HuH-7.5 (cell line): Measurements from ENCODE around the gene PAX7.

Experiments used
- DNase-seq: peaks from one replicate; pipeline ENCODE4 v3.0.0; 2011; ENCODE audit warnings: low spot score

Gene PAX7

DNA sequence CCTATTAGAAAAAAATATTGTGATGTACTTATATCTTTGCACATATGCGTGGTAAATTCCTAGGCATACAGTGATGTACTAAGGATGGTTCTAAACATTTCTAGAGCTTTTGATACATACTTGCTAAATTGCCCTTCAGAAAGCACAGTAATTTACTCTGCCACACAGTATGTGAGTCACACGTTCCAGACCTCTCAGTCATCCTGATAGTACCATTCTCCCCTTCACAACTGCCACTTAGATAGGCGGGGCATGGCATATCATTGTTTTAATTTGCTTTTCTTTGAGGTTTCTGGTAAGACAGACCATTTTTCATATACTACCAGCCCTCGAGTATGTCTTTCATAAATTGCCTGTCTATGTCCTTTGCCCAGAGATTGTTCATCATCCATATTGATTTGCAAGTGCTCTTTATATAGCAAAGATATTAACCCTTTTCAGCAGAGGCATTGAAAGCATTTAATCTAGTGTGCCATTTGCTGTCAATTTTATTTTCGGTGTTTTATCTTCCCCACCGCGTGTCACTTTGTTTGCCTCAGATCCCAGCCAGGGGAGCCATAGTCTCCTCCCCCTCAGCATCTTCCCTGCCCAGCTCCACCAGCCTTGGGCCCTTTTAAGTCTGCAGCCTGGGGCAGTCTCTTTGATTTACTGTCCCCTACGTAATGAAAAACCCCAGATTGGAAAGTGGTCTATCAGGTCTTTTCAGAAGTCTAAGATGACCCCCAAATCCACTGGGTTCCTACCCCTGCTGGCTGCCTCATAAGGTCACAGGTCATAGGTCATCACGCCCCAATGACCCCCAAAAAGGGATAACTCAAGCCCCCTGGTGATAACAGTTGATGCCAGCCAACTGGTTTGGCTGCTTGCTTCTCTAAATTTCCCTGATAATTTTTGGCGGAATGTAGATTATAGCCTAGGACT lies 11.8 kb upstream of the PAX7 start:
- no peak for DNase-seq

DNA sequence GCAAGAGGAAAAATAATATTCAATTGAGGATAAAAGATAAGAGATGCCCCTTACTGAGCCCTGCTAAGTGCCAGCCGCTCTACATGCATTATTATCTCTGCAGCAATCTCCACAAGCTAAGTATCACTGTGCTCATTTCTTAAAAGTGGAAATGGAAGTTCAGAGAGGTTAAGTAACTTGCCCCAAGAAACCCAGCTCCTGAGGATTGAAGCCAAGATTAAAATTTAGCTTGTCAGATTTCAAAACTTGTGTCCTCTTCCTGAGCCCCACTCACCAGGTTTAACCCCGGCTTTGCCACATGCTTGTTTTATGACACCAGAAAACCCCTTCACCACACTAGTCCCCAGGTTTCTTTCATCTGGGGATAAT lies 11.2 kb upstream of the PAX7 start:
- no peak for DNase-seq

DNA sequence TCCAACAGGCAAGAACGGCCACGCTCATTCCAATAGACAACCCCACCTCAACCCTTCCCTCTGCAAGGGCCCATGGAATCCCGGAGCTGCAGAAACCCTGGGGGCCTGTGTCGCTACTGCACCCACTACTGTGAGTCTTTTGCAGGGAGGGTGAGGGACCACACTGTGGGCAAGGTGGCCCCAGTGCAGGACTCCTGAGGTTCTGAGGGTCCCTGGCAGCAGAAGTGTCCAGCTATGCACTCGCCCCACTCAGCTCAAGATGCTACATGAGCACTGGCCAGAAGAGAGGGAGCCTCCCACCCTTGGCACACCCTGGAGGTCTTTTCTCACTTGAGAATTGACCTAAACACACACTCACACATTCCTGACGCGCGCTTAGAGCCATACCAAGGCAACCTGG lies 2.1 kb upstream of the PAX7 start:
- DNase-seq, result no peak

DNA sequence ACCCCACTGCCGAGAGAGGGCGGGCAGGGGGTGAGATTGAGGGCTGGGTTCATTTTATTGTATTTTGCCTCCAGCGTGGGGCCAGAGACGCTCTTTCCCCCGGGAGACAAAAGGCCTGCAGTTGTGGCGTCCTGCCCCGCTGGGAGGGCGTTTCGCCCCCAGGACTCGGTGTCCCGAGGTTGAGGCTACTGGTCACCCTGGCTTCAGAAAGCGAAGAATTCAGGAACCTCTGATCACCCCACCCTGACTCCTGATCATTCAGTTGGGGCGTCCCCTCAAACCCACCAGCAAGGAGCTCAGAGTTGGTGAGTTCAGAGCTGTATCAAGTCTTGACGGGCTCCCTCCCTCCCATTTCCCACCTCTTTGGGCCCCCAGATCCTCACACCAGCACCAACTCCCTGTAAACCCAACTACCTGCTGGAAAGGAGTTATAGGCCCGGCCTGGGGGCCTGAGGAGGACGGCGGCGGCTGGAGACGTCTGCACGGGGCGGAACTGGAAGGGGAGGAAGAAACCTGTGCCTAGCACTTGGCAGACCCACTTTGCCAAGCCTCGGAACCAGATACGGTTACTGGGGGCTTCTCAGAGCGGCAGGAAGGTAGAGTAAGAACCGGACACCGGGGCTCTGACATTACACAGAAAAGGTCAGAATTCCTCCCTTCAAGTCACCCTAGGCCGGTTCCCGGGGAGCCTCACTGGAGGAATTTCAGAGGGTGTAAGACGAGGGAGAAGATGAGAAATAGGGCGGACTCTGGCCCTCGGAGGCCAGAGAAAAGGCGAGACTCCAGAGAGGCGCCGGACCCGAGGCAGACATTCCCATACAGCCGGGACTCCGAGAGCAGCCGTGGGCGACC lies 761 bp upstream of the PAX7 start:
- DNase-seq, result no peak

DNA sequence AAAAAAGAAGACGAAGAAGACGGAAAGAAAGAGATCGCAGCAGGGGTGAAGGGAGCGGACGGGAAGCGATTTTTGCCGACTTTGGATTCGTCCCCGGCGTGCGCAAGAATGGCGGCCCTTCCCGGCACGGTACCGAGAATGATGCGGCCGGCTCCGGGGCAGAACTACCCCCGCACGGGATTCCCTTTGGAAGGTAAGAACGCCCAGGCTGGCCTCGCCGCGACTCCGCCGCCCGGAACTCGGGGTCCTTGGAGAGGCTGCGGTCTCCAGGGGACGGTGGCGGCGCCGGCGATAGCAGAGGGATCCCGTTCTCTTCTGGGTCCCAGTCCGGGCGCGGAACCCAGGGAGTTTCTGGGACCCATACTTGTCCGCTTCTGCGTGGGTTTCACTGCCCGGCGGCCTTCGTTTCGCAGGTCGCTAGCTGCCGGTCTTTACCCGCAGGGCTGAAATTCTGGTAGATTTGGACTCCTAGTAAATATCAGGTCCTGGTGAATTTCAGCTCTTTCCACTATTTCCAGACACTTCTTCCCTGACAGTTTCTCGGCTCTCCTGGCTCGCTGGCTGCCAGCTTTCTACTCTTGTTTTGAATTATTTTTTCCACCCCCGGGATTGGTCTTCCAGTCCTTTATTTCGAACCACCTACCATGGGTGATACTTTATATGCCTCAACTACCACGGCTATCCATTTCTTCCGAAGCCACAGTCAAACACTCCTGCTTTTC lies 1.0 kb downstream of the PAX7 start:
- no peak for DNase-seq

DNA sequence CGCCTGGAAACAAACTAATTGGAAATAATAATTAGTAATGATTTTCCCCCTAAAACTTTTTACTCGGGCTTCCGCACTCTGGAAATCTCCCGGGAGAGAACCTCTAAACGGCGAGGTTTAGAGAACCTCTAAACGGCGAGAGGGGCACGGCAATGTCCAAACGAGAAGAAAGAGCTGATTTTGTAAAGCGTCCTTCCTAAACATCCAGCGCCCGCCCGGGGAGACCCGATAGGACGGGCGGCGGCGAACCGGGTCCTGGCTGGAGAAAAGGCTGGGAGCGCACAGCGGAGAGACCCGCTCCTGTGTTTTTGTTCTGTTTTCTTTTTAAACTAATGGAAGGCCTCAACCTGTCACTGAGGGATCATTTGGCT lies 1.6 kb downstream of the PAX7 start:
- no peak for DNase-seq

DNA sequence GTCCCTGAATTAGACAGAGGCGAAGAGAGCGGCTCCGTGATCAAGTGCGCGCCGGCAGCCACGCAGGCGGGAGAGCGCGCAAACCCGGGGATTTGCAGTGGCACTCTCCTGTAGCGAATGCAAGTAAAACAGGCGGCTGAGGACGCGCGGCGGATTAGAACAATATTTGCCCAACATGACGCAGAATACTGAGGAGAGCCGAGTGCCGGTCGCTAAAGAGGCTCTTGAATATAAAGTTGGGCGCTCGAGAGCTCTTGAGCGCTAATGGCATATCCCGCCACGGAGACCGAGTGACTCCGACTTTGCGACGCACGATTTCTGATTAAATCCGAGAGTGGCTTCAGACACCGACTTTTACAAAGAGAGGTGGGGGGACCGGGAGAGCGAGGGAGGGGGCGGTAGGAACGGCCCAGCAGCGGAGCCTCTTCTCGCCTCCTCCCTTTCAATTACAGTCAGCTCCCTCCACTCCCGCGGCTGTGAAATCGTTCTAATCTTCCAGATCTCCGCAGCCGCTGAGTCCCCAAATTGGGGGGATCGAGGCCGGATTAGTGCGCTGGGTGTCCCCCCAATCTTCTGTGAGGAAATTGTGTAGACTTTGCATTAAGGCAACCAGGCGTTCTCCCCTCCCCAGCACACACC lies 2.3 kb downstream of the PAX7 start:
- no peak for DNase-seq

DNA sequence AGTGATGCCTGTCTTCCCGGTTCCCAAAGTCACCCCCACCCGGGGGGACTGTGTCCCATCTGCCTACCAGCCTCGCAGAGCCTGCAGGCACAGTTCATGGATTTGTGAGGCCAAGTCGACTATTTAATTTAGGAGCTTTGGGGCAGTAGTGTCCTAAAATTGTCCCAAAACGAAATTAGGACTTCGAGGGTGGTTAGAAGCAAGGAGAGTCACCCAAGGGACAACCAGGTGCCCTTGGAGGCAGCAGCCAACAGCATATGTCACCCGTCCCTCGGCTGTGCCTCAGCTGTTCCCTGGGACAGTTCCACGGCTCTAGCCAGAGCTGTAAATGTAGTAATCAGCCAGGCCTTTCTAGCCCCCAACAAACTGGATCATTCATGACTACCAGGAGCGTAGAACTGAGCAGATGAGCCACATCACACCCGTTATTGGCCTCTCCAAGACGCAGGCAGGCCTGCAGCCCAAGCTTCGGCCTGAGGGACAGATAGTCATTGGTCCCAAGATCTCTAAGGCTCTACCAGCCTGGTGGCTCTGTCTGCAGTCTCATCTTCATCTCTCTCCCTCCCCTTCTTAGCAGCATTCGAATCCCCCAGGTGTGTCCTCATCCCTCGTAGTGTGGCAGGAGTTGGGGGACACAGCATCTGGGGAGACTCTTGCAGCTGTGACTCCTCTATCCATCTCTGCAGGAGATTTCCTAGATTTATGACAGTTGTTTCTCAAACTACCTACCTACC lies 2.9 kb downstream of the PAX7 start:
- no peak for DNase-seq

DNA sequence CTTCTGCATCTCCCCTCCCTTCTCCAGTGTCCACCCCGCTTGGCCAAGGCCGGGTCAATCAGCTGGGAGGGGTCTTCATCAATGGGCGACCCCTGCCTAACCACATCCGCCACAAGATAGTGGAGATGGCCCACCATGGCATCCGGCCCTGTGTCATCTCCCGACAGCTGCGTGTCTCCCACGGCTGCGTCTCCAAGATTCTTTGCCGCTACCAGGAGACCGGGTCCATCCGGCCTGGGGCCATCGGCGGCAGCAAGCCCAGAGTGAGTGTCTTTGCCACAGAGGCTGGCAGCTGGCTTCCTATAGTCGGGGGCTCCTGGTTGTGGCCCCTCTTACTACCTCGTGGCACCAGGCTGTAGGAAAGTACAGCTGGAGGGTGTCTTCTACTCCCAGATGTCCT lies 3.6 kb downstream of the PAX7 start:
- no peak for DNase-seq

DNA sequence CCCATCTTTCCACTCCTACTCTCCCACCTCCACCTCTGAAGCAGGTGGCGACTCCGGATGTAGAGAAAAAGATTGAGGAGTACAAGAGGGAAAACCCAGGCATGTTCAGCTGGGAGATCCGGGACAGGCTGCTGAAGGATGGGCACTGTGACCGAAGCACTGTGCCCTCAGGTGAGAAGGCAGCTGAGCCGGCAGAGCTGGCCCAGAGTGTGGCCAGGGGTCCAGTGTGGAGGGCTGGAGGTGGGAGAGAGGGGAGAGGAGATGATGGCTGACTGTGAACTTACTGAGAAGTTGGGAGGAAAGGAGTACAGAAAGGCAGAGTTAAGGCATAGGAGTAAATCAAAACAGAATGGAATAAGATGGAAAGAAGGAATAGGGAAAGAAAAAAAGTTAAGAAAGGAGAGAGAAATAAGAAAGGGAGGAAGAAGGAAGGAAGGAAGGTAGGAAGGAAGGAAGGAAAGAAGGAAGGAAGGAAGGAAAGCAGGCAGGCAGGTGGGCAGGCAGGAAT lies 4.5 kb downstream of the PAX7 start:
- DNase-seq, result no peak

DNA sequence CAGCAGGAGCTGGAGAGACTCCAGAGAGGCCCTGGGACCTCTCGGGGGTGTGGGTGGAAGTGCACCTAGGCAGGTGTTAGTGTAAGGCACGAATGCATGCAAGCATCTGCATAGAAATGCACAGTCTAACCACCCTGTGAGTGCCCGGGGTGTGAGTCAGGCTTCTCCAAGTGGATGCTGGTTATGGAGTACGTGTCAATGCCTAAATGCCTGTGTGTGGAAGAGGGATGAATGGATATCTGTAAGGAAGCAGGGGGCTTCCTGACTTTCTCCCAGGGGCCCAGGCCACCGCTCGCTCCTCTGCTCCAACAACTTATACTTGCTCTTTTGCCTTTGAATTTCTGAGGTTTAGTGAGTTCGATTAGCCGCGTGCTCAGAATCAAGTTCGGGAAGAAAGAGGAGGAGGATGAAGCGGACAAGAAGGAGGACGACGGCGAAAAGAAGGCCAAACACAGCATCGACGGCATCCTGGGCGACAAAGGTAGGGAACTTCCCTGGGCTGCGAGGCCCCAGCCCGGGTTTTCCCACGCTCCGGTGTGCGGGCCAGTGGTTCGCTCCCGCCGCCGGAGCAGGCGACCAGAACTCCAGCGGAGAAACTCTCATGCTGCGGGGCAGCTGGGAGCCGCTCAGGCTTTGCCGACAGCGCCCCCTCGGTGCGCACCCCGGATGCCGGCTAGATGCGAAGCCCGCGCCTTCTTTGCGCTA lies 5.4 kb downstream of the PAX7 start:
- no peak for DNase-seq

DNA sequence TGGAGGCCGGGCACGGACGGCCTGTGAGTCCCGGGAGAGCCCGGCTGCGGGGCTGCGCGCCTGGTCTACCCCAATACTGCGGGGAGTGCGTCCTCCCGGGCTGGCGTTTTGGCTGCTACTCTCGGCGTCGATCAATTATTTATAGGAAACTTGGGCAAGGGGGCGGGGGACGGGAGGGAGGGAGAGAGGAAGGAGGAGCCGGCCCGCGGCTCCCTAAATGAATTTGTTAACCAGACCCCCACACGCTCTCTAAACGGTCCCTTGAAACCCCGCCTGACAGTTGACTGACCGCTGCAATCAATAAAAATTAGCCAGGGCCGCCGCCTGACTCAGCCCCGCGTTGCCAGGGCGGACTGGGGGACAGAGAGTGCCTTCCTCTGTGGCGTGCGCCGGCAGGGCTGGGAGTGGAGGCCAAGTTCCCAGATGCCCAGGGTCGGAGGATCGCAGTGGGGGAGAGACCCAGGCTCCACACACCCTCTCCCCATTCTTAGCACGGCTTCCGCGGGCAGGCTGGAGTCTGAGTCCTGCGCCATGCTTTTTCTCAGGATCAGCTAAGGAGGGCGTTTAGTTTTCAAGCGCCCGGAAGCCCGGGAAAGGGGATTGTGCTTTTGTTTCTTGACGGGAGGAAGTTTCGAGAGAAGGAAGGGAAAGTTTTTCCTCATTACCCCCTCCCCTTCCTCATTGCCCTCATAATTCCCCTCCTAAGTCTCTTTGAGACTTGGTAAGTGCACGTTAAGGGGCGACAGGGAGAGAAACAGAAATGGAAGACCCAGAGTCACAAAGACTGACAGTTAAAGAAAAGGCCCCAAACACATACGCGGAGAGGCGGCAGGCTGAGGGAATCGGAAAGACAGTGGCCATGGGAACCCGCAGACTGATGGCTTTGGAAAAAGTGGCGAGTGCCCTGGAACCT lies 6.2 kb downstream of the PAX7 start:
- no peak for DNase-seq

DNA sequence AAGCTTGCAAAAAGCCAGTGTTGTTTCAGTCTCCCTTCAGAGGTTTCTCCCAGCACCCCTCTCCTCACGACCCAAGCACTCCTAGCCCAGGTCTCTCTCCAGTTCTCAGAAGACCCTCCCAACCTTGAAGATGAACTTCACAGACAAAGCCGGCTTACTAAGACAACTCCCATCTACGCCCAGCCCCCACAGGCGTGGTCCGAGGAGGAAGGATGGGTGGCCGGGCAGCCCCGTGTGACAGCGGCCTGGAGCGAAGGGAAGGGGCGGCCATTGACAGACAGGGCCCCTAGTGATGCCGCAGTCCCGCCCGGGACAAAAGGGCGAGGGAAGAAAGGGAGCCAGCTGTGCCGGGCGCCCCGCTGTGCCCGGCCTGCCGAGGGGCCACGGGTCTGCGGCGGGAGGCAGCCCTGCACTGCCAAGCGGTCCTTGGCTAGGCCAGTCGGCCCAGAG lies 6.9 kb downstream of the PAX7 start:
- DNase-seq, result no peak

DNA sequence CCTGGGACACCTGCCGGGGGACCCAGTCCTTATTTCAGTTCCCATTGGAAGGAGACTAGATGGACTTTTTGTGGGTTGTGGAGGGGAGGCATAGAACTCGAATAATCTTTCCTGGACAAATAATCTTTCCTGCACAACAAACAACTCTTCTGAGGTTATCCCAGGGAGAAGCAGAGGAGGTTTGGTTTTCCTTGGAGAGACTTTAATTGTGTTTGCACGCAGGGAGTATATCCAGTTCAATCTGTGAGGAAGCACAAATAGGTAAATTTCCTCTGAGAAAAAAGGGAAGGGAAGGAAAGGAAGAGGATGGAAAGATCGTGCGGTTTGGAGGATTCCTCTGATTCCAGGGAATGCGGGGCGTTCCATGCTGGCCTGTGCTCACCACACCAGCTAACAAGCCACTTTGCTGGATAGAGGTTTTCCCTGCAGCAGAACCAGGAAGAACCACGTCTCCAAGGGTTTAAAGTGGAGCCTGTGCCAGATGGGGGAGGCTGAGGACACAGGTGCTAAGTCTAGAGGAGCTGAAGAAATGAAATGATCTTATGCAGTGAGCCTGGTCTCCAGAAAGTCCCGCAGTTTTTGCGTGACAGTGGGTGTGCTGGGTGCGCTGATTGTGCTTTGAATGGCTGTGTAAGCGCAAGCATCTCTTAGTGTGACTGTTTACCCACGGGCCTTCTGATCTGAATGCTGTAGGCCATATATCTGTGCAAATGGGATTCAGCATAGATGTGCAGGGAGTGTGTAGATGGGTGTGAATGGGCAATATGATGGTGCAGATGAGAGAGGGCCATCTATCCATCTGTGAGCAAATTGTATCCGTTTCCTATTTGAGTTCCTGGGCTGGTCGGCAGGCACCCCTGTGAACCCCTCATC lies 7.6 kb downstream of the PAX7 start:
- no peak for DNase-seq

DNA sequence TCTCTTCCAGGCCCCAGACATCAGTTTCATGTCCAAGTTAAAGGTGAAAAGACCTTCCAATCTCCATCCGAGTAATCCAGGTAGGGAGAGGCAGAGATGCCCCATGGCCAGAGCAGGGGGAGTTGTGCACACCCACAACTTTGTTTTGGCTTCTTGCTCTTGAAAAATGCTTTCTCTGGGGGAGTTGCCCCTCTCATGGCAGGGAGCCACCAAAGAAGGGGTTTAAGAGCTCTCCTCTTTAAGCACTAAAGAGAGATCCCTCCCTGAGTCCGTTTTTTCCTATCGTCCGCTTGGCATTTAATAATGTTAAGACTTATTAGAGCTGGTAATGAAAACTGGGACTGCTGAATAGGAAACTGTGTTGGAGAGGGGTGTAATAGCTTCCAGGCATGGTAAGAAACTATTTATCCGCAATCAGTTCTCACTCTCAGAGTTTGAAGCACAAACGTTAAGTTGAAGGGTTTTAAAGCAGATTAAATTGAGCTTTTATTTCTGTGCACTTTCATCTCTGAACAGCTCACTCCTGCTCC lies 8.3 kb downstream of the PAX7 start:
- DNase-seq, result no peak

DNA sequence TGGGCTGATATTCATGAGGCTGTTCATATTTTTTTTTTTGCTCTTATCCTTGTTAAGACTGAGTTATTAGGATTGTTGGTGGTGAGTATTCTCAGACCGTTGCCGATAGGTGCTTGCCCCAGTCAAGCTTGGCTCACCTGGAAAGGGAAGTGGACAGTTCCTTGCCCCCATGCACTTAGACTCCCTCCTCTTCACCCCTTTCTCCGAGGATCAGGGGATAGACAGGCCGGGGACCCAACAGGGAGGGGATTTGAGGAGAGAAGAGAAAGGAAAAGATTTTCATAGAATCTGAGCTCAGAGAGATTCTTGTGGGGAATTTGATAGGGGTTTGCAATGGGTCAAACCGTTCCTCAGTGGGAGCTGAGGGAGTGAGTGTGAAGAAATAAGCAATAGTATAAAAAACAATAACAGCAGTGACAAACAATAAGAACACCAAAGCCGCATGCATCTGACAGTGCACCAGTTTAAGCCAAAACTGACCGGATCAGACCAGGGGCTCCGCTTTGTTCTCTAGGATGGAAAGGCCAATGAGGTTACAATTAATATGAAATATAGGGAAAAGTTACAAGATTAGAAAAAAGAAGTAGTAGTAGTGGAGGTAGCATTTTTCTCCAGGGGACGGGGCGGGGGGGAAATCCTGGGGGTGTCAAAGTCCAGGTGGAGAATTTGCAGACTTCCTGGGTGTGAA lies 8.9 kb downstream of the PAX7 start:
- no peak for DNase-seq

DNA sequence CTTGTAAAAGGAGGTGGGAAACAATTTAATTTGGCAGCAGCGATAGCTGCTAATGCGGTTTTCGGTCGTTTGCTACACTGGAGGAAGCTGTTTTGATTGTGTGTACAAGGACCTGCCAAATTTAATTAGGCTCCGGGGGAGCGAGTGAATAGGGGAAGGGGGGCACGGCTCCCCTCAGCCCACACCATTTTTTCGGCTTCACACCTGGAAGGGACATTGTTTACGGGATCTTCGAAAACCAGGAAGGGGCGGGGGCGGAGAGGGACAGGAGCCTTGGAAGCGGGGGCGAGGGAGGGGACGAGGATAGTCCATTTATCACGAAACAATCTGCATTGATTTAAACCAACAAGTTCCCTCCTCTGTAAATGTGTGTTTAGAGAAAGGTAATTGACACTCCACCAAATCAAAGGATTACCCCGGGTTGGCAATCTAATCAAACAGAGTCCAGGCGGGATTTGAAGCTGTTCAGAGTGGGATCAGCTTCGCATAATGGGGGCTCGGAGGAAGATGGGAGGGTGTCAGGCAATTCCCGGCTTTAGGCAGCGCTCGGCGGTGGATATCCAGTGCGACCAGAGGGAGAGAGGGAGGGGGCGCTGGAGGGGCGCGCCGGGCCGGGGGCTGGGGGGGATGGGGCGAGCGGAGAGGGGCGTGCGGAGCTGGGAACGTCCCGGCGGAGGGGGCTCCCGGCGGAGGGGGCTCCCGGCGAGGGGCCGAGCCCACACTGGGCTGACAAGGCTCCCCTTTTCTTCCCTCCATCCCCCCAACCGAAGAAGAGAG lies 9.8 kb downstream of the PAX7 start:
- no peak for DNase-seq
